Measurements from ENCODE around the gene LRRC45. TPM values are rescaled to one million over a fixed set of nuclear protein-coding genes. Genes with fewer than 3 reads are reported as not detected.

Gene LRRC45
- polyA plus RNA-seq, 1 donor (not counting 4 experiments of a cell fraction or from before 2014, with no cell fraction given), result 2.5 TPM

DNA sequence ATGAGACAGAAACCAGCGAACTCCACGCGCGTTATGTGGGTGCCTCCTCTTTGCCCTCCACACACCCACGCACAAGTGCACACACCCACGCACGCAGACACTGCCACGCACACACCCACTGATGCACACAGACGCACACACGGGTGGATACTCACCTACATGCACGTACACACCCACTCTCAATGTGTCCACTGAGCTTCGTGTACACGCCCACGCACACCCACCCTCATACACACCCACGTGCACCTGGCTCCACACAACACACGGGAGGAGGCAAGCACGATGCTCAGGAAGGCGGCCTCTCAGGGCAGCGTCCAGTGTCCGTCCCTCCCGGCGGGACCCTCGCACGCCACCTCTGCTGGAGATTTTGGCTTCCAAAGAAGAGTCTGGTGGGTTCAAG, 24.3 kb downstream of the LRRC45 start:
- H3K4me3 ChIP-seq (ENCODE audit: control insufficient read depth in 2 of 3, extremely low read depth in 1 of 3, insufficient read depth in 2 of 3, low read depth in 1 of 3, low read length in 3 of 3), result no peak overlapping the region
- TF ChIP-seq, protein P1, sequence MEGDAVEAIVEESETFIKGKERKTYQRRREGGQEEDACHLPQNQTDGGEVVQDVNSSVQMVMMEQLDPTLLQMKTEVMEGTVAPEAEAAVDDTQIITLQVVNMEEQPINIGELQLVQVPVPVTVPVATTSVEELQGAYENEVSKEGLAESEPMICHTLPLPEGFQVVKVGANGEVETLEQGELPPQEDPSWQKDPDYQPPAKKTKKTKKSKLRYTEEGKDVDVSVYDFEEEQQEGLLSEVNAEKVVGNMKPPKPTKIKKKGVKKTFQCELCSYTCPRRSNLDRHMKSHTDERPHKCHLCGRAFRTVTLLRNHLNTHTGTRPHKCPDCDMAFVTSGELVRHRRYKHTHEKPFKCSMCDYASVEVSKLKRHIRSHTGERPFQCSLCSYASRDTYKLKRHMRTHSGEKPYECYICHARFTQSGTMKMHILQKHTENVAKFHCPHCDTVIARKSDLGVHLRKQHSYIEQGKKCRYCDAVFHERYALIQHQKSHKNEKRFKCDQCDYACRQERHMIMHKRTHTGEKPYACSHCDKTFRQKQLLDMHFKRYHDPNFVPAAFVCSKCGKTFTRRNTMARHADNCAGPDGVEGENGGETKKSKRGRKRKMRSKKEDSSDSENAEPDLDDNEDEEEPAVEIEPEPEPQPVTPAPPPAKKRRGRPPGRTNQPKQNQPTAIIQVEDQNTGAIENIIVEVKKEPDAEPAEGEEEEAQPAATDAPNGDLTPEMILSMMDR (optimal IDR thresholded peaks at IDR 0.05 in 1 of 3, IDR thresholded peaks at IDR 0.05 in 1 of 3, conservative IDR thresholded peaks at IDR 0.05 in 1 of 3; ENCODE audit: extremely low read depth in 1 of 3, insufficient read depth in 2 of 3, low read length in 3 of 3), result no peak
- no peak for TF ChIP-seq EZH2 (IDR thresholded peaks at IDR 0.05; ENCODE audit: low read length)
- no peaks in the 10 kb centered on the region for H3K9me3 ChIP-seq (ENCODE audit: control insufficient read depth, low read depth, low read length)
- H3K27ac ChIP-seq (ENCODE audit: control insufficient read depth, insufficient read depth, low read length), result no peak overlapping the region
- H3K27me3 ChIP-seq (ENCODE audit: control insufficient read depth, extremely low read depth, insufficient read depth, low read length), result no peaks in the 10 kb centered on the region
- no peaks in the 10 kb centered on the region for H3K9me1 ChIP-seq (ENCODE audit: control insufficient read depth, extremely low read depth, insufficient read depth, low read length)
- H3K36me3 ChIP-seq (ENCODE audit: control insufficient read depth in 2 of 2, extremely low read depth in 1 of 2, insufficient read depth in 2 of 2, low read length in 2 of 2), result peaks cover 5 to 10% of the 10 kb centered on the region in 2 experiments
- FAIRE-seq (no peak), DNase-seq (ENCODE audit: low read depth, low spot score) (no peak)
- peaks cover 5% of the 10 kb centered on the region for H3K4me1 ChIP-seq (ENCODE audit: control insufficient read depth, extremely low read depth, insufficient read depth, low read length)
- no peak overlapping the region for H3K9ac ChIP-seq (ENCODE audit: control insufficient read depth, extremely low read depth, insufficient read depth, low read length)
- no peaks in the 10 kb centered on the region for H4K20me1 ChIP-seq (ENCODE audit: control insufficient read depth, extremely low read depth, insufficient read depth, low read length)
- dilution Hi-C loops (cut with MboI; ENCODE audit: extremely low pct_ligation_motif_present, low sequenced_read_pairs), result no loop called here
- no peak overlapping the region for H3K4me2 ChIP-seq (ENCODE audit: control insufficient read depth, extremely low read depth, insufficient read depth, low read depth, low read length)
- no peak overlapping the region for H2AFZ ChIP-seq (ENCODE audit: control insufficient read depth, low read length)
- H3K79me2 ChIP-seq (ENCODE audit: control insufficient read depth, insufficient read depth, low read length), result peaks cover 10% of the 10 kb centered on the region

GRCh38 chr17:82047914-82048570, 24.9 kb downstream of the LRRC45 start:
- H3K79me2 ChIP-seq (ENCODE audit: control insufficient read depth, insufficient read depth, low read length), result peaks cover 16% of the 10 kb centered on the region
- DNase-seq (ENCODE audit: low read depth, low spot score) (no peak), FAIRE-seq (no peak)
- H3K4me1 ChIP-seq (ENCODE audit: control insufficient read depth, extremely low read depth, insufficient read depth, low read length), result peaks cover 9% of the 10 kb centered on the region
- no peak overlapping the region for H3K9ac ChIP-seq (ENCODE audit: control insufficient read depth, extremely low read depth, insufficient read depth, low read length)
- H3K27me3 ChIP-seq (ENCODE audit: control insufficient read depth, extremely low read depth, insufficient read depth, low read length), result no peaks in the 10 kb centered on the region
- H3K36me3 ChIP-seq (ENCODE audit: control insufficient read depth in 2 of 2, extremely low read depth in 1 of 2, insufficient read depth in 2 of 2, low read length in 2 of 2), result peaks cover 5 to 10% of the 10 kb centered on the region in 2 experiments
- H4K20me1 ChIP-seq (ENCODE audit: control insufficient read depth, extremely low read depth, insufficient read depth, low read length), result no peaks in the 10 kb centered on the region
- H3K9me3 ChIP-seq (ENCODE audit: control insufficient read depth, low read depth, low read length), result no peaks in the 10 kb centered on the region
- no peak overlapping the region for H3K4me2 ChIP-seq (ENCODE audit: control insufficient read depth, extremely low read depth, insufficient read depth, low read depth, low read length)
- TF ChIP-seq, protein P1 (optimal IDR thresholded peaks at IDR 0.05 in 1 of 3, IDR thresholded peaks at IDR 0.05 in 1 of 3, conservative IDR thresholded peaks at IDR 0.05 in 1 of 3; ENCODE audit: extremely low read depth in 1 of 3, insufficient read depth in 2 of 3, low read length in 3 of 3), result no peak
- no peak for TF ChIP-seq EZH2 (IDR thresholded peaks at IDR 0.05; ENCODE audit: low read length)
- H3K9me1 ChIP-seq (ENCODE audit: control insufficient read depth, extremely low read depth, insufficient read depth, low read length), result no peaks in the 10 kb centered on the region
- H2AFZ ChIP-seq (ENCODE audit: control insufficient read depth, low read length), result no peak overlapping the region
- no peak overlapping the region for H3K4me3 ChIP-seq (ENCODE audit: control insufficient read depth in 2 of 3, extremely low read depth in 1 of 3, insufficient read depth in 2 of 3, low read depth in 1 of 3, low read length in 3 of 3)
- dilution Hi-C loops (cut with MboI; ENCODE audit: extremely low pct_ligation_motif_present, low sequenced_read_pairs), result no loop called here
- no peak overlapping the region for H3K27ac ChIP-seq (ENCODE audit: control insufficient read depth, insufficient read depth, low read length)
